ENCODE measurements around the gene ACP2. TPM values are rescaled to one million over a fixed set of nuclear protein-coding genes. Genes with fewer than 3 reads are reported as not detected.

Gene ACP2
- total RNA-seq, 1 donor from 2014 or later = 31.6 TPM

GRCh38 chr11:47268448-47269001 lies 19.9 kb upstream of the ACP2 start:
- Histone ChIP-seq H3K36me3 (no peaks in the 10 kb centered on the region), H3K4me1 (peaks cover 39% of the 10 kb centered on the region), H3K27me3 (no peaks in the 10 kb centered on the region), H3K27ac (peak overlapping the region; percentile 94), H3K4me3 (peak overlapping the region; percentile 80), H3K9me3 (no peaks in the 10 kb centered on the region)
- ATAC-seq (no peak), DNase-seq (no peak)
- TF ChIP-seq CTCF (IDR thresholded peaks at IDR 0.05) = no peak
- intact Hi-C loops (cut with DNase I) = no loop called here

DNA sequence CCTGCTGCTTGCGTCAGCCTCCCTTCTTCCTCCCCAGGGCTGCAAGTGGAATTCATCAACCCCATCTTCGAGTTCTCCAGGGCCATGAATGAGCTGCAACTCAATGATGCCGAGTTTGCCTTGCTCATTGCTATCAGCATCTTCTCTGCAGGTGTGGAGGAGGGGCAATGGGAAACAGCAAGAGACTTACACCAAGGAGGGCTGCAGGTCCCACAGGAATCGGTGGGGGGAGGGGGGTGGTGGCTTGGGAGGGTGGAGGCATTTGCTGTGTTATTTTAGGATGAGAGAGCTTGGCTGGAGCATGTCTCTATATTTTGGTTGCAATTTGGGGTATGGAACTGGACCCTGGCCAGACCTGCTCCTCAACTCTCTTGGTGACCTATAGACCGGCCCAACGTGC lies 19.3 kb upstream of the ACP2 start:
- DNase-seq = peak; percentile 37
- Histone ChIP-seq H3K4me1 (peaks cover 39% of the 10 kb centered on the region), H3K4me3 (no peak overlapping the region), H3K27me3 (no peaks in the 10 kb centered on the region), H3K9me3 (no peaks in the 10 kb centered on the region), H3K36me3 (no peaks in the 10 kb centered on the region), H3K27ac (peak overlapping the region; percentile 94)
- intact Hi-C loops (cut with DNase I) = no loop called here
- no peak for TF ChIP-seq CTCF (IDR thresholded peaks at IDR 0.05)
- no peak for ATAC-seq

DNA sequence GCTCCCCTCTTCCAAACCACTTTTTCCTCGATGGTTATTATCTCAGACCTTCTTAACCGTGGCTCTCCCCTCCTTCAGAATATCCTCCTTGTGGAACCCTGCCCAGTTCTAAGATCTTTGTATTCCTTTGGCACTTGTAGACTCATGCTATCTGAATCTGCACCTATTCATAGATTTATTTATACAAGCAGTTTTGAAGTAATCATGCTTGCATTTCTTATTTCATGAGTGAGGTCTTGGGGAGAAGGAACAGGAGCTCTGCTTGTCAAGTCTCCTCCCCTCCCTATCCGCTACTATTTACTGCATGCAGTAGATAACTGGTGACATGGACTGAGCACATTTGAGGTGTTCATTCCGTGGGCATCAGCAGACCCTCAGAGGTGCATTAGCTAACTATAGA lies 15.9 kb upstream of the ACP2 start:
- Histone ChIP-seq H3K4me1 (peaks cover 21% of the 10 kb centered on the region), H3K9me3 (no peaks in the 10 kb centered on the region), H3K27ac (no peak overlapping the region), H3K27me3 (no peaks in the 10 kb centered on the region), H3K36me3 (peaks cover 3% of the 10 kb centered on the region), H3K4me3 (no peak overlapping the region)
- no peak for TF ChIP-seq CTCF (IDR thresholded peaks at IDR 0.05)
- intact Hi-C loops (cut with DNase I) = no loop called here
- no peak for DNase-seq
- ATAC-seq = no peak

GRCh38 chr11:47264119-47264518 lies 15.5 kb upstream of the ACP2 start:
- Histone ChIP-seq H3K4me1 (peaks cover 25% of the 10 kb centered on the region), H3K36me3 (peaks cover 3% of the 10 kb centered on the region), H3K27me3 (no peaks in the 10 kb centered on the region), H3K27ac (no peak overlapping the region), H3K4me3 (no peak overlapping the region), H3K9me3 (no peaks in the 10 kb centered on the region)
- no peak for TF ChIP-seq CTCF (IDR thresholded peaks at IDR 0.05)
- intact Hi-C loops (cut with DNase I) = no loop called here
- DNase-seq (no peak), ATAC-seq (no peak)

DNA sequence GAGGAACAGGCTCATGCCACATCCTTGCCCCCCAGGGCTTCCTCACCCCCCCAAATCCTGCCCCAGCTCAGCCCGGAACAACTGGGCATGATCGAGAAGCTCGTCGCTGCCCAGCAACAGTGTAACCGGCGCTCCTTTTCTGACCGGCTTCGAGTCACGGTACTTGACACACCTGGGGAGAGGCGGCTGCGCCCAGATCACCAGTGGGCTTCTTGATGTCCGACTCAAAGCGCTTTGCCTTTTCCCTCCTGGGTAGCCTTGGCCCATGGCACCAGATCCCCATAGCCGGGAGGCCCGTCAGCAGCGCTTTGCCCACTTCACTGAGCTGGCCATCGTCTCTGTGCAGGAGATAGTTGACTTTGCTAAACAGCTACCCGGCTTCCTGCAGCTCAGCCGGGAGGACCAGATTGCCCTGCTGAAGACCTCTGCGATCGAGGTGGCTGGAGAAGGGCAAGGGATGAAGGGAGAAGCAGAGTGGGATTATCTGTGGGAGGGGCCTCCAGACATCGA lies 12.7 kb upstream of the ACP2 start:
- no peak for TF ChIP-seq CTCF (IDR thresholded peaks at IDR 0.05)
- DNase-seq (no peak), ATAC-seq (no peak)
- Histone ChIP-seq H3K27me3 (no peaks in the 10 kb centered on the region), H3K9me3 (no peaks in the 10 kb centered on the region), H3K4me3 (no peak overlapping the region), H3K4me1 (peaks cover 35% of the 10 kb centered on the region), H3K27ac (no peak overlapping the region), H3K36me3 (peaks cover 3% of the 10 kb centered on the region)
- intact Hi-C loops (cut with DNase I) = no loop called here

- Histone ChIP-seq H3K4me3 (no peak overlapping the region), H3K27ac (no peak overlapping the region), H3K36me3 (peaks cover 3% of the 10 kb centered on the region), H3K9me3 (no peaks in the 10 kb centered on the region), H3K27me3 (no peaks in the 10 kb centered on the region), H3K4me1 (peaks cover 36% of the 10 kb centered on the region)
- no peak for TF ChIP-seq CTCF (IDR thresholded peaks at IDR 0.05)
- intact Hi-C loops (cut with DNase I) = no loop called here
- ATAC-seq (no peak), DNase-seq (no peak)
Observed at GRCh38 chr11:47260366-47260765, 11.8 kb upstream of the ACP2 start.

All from upper lobe of right lung (tissue), 1 donor.